Retinal pigment epithelial cell (primary cell): Measurements from ENCODE around the gene RERE.

Experiments used
- DNase-seq: peaks from one replicate; pipeline ENCODE4 v3.0.0-alpha.2; 2010; ENCODE audit warnings: low read depth
- H3K4me3 ChIP-seq: 2 replicates; pipeline ENCODE4 v1.5.1; 2011; ENCODE audit warnings: mild to moderate bottlenecking, low read length, control low read depth, moderate library complexity
- CTCF ChIP-seq: conservative IDR thresholded peaks from 2 replicates; pipeline ENCODE4 v1.5.1; 2011; ENCODE audit warnings: low read depth, low read length, control low read depth, inconsistent platforms

The RERE gene

GRCh38 chr1:8817412-8818324 lies at the start of gene RERE:
TSS of gene RERE (minus strand) at chr1:8817640.
- peak; percentile 75 for DNase-seq
- H3K4me3 ChIP-seq, result peak within 1 kb of the TSS; percentile 88
- TF ChIP-seq CTCF, result no peak

GRCh38 chr1:8866792-8867415 lies 49.5 kb upstream of the RERE start:
- no peak for DNase-seq
- no peak overlapping the region for H3K4me3 ChIP-seq
- no peak for TF ChIP-seq CTCF

GRCh38 chr1:8866173-8866791 lies 48.8 kb upstream of the RERE start:
- no peak overlapping the region for H3K4me3 ChIP-seq
- DNase-seq, result no peak
- TF ChIP-seq CTCF, result no peak

- no peak for DNase-seq
- no peak for TF ChIP-seq CTCF
- H3K4me3 ChIP-seq, result no peak overlapping the region
Measured at GRCh38 chr1:8864713-8865344, 47.4 kb upstream of the RERE start.

- H3K4me3 ChIP-seq, result no peak overlapping the region
- no peak for DNase-seq
- TF ChIP-seq CTCF, result no peak
Measured at GRCh38 chr1:8863794-8864233, 46.4 kb upstream of the RERE start.

GRCh38 chr1:8863138-8863537 lies 45.7 kb upstream of the RERE start:
- TF ChIP-seq CTCF, result no peak
- DNase-seq, result no peak
- no peak overlapping the region for H3K4me3 ChIP-seq
